GM21390 (cell line): ENCODE results near the gene POU3F1.

Source experiments
- ATAC-seq: cut with Tn5 transposase; IDR thresholded peaks from one replicate; pipeline ENCODE4 v1.9.1; 2021; ENCODE audit not compliant: unreplicated experiment

POU3F1 gene

DNA sequence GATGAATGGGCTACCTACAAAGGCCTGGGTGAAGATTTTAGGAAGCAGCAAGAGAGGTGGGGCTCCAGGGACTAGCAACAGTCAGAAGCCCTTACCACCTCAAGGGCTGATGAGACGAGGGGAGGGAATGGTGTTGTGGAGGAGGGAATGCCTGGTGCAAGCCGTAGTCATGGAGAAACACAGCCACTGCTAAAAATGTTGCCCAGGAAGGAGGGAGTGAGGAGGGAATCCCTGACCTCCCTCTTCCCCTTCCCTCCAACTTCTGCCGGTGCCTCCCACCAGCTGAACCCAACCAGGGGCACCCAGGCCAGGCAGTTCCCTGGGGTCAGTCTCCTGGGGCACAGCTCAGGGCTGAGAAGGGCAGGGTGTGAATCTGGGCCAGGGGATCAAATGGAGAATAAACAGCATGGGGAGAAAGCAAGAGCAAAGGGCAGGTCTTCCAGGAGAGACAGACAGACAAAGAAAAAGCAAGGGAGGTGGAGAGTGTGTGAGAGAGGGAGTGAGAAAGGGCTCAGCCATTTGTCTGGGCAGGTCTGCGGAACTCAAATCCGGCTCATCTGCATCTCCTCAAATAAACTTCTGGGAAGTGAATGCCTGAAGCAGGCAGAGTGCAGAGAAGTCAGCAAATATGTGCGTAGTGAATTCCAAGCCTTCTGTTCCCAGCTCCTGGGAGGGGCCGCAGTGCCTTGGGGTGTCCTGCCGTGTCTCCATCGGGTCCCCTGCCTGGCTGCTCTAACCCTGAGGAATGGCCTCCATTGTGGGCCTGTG lies 27.1 kb upstream of the POU3F1 start:
- no peak for ATAC-seq

GRCh38 chr1:38072858-38073257 lies 26.3 kb upstream of the POU3F1 start:
- no peak for ATAC-seq

GRCh38 chr1:38071312-38072256 lies 25.0 kb upstream of the POU3F1 start:
- ATAC-seq: no peak

DNA sequence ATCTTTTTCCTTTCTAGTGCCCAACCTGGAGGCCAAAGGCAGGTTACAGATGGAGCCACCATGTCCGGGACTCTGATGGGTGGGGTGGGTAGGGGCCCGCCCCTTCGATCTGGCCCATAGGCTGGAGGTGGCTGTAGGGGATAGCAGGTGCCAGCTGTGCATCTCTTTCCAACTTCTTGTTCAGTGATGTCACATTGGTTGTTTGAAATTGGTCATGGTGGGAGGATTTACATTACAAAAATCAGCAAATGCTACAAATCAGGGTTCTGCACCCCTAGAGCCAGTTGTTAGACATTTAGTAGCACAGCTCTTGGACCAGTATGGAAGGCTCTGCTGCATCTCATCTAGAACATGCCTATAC lies 22.4 kb upstream of the POU3F1 start:
- no peak for ATAC-seq

DNA sequence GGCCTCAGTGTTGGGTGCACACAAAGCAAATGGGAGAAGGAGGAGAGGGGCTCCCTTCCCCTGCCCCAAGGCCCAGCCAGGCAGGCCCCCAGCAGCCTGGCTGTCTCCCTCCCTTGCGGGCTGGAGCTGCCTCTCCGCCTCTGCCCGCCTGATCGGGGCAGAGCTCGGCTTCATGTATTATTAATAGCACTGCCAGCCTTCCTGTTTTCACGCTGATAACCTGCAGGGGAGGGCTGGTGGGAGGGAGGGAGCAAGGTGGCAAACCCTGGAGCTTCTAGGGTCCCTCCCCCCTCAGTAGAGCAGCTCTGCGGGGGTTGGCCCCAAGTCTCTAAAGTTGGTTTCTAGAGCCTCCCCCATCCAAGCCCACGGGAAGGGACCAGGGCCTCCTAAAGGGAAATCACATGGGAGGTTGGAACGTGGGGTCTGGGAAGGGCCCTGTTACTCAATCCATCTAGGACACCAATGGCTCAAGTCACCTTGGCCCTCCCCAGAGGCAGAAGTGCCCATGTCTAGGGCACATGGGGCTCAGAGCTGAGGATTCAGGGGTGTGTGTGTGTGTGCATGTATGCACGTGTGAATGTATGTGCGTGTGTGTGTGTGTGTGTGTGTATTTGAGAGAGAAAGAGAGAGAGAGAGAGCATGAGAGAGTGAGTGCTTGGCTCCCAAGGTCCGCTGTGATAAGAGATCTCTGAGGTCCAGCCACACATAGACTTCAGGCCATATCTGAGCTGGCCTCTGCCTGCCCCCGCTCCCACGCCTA lies 21.8 kb upstream of the POU3F1 start:
- ATAC-seq: no peak

GRCh38 chr1:38064197-38064903 lies 17.8 kb upstream of the POU3F1 start:
- ATAC-seq: no peak

DNA sequence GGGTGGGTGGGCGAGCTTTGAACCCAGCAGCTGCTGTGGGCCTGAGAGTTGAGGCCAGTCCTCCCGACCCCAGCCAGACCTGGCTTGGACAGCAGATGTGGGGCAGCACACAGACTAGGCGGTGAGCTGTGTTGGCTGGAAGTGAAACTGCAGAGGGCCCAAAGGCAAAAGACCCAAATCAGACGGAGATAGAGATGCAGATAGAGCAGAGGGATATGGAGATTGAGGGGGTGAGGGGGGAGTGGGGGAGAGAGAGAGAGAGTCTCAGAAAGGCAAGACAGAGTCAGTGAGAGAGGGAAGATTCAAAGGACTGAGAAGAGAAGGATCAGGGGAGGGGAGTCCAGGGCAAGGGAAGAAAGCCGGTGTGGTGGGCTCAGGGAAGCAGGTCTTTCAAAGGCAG lies 17.0 kb upstream of the POU3F1 start:
- ATAC-seq: no peak

- no peak for ATAC-seq
Observed at GRCh38 chr1:38062361-38063288, 16.0 kb upstream of the POU3F1 start.

GRCh38 chr1:38061883-38062328 lies 15.3 kb upstream of the POU3F1 start:
- peak; percentile 62 for ATAC-seq

- no peak for ATAC-seq
Observed at GRCh38 chr1:38061290-38061689, 14.7 kb upstream of the POU3F1 start.

DNA sequence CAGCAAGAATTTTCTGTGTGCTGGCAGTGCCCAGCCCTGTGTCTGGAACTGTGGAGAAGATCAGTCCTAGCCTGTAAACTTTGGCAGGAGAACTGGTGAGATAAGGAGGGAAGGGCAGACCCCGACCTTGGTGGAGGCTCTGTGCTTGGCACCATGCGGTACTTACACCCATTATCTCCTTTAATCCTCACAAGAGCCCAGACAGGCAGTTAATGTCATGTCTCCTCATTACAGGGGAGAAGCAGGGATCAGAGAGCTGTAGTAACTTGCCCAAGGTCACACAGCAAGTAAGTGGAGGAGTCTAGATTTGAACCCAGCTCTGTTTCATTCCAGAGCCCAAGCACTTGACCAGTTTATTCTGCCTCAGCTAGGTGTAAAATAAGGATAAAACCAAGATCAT lies 13.9 kb upstream of the POU3F1 start:
- no peak for ATAC-seq

- no peak for ATAC-seq
Observed at GRCh38 chr1:38059635-38060250, 13.2 kb upstream of the POU3F1 start.

DNA sequence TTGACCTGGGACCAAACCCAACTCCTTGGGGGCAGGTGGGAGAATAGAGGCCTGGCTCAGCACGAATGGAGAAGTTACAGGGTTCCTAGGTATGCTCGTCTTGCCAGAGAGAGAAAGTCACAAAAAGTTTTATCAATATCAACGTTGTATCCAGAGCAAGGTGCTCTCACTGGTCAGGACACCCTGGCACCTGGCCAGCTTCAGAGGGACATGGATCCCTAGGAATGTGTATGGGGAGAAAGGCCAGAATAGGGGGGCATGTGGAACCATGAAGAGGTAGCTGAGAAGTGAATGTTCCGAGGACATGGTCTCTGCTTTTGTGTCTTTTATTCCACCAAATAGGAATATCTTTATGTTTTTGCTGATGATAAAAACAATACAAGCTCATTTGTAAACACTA lies 9.4 kb upstream of the POU3F1 start:
- no peak for ATAC-seq

DNA sequence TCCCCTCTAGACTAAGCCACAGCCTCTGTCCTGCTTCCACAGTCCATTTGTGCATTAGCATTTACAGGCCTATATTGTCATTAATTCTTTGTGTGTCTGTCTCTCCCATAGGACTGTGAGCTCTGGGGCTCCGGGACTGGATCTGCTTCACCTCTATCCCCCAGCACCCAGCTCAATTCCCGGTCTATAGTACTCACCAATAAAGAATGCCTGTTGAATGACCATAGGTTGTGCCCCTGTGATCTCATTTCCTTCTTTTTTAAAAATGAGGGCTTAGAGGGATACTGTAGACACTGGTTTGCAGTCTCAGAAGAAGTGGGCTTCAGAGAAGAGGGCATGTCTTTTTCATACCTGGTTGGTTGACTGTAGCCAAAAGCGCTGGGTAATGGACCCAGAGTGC lies 8.8 kb upstream of the POU3F1 start:
- ATAC-seq: no peak

DNA sequence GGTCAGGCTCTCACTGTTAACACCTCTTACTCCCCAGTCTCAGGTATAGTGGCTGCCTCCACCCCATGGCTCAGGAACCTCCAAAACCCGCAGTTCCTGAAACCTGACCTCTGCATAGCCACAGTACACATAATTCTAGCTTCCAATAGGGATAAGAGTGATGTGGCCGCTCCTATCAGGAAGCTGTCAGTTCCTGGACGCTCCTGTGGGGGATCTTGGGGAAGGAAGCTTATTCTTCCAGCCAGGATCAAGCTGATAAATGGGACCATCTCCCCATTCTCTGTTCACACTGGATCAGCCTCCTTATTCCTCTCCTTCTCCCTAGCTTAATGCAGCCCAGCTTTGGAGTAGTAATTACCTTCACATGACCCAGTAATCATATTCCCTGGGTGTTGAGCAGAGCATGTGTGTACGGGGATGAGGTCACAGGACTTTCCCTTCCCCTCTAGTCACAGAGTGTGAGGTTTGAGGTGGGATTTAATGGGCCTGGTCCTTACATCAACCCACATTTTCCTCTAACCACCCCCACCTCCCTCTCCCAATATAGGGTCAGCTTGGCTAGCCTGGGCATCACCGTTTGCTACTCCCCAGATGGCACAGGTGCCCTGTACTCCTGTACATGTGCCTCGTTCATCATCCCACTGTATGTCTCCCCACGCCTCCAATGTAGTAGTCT lies 7.0 kb upstream of the POU3F1 start:
- ATAC-seq: no peak

GRCh38 chr1:38052750-38053415 lies 6.3 kb upstream of the POU3F1 start:
- peak; percentile 54 for ATAC-seq

- ATAC-seq: no peak
Observed at GRCh38 chr1:38051079-38051543, 4.5 kb upstream of the POU3F1 start.
